T-helper 1 cell treated with Interleukin-12 subunit alpha and Interleukin-12 subunit beta and Interleukin-4 antibody, amounts not matched to agents 30 ng/mL and 1 ng/mL, for 36 hours (primary cell): ENCODE measurements around the gene WDR36. TPM values are rescaled to one million over a fixed set of nuclear protein-coding genes. Genes with fewer than 3 reads are reported as not detected.
"Not testable (repeated sequence)": the region's sequence is repeated elsewhere in the genome, so short reads cannot be mapped to it uniquely, and the experiment has no call there.

Experiments used
- intact Hi-C: fragments of 100-400 bp; cut with micrococcal nuclease; formaldehyde crosslinking; loops from one replicate; pipeline ENCODE4 v1.15.1; 2024
- total RNA-seq: library from RNA; stranded (reverse); gene quantifications from 2 replicates; pipeline ENCODE4 v1.2.3, GENCODE V29; 2022

WDR36 gene
- total RNA-seq, 1 donor from 2014 or later, result 39.6 TPM

DNA sequence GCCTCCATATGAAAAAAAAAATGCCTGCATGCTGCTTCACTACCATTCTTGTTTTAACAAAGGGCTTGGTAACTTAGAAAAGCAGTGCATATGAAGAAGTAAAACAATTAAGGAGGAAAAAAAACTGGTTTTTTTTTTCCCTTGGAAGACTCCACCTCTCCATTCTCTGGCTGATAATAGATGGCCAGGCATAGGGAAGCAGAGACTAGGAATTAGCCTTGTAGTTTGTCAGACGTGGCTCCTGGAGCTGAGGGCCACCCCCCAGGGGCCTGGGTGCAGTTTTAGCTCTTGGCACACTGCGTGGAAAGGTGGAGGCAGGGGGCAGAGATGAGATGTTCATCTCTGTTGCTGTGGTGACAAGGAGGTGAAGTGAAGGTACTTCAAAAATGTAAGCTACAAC, 42.7 kb downstream of the WDR36 start:
- intact Hi-C loops, result no loop called here

DNA sequence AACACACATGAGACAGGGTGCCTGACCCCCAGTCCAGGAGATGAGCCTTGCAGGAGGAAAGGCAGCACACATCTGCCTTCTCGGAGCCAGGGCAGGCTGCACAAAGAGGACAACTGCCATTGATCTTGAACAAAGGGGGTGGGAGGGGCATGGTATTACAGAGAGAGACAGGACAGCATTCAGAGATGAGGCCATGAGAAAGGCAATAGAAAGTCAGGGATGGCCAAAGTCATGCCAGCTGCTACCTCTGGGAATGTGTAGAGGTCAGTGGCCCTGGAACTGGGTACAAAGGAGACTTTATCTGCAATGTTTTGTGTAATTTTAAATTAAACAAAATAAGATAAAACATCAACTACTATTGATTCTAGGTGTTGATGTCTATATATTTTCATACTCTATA, 43.2 kb downstream of the WDR36 start:
- intact Hi-C loops, result no loop called here

DNA sequence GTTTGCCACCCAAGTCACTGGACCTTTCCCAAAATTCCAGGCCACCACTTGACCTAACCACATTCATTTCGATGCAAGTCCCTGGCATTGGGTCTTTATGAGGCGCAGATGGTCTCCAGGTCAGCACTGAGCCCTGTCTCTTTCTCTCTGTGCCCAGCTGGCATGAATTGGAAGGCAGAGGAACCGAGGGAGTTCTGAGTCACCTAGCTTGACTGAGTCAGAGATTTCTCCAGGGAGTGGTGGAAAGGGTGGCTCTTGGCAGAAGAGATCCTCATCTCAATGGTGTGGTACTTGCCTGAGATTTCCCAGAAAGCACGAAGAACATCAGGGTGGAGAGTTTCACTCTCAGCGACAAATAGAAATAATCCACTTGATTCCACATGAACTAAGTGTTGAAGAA, 43.8 kb downstream of the WDR36 start:
- intact Hi-C loops, result no loop called here

DNA sequence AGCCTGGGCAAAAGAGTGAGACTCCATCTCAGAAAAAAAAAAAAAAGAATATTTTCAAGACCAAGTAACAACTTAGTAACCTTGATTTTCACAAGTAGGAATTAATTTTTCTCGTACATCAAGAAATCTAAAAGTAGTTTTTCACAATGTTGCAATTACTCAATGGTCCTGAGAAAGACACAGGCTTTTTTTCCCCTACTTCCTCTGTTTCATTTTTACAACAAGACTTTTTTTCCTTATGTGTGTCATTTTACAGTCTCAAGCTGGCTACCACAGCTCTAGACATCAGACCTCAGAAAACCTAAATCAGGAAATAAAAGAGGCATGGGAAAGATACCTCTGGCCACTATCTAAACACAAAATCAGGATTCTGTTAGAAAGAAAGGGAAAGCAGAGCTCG, 45.9 kb downstream of the WDR36 start:
- intact Hi-C loops, result no loop called here

DNA sequence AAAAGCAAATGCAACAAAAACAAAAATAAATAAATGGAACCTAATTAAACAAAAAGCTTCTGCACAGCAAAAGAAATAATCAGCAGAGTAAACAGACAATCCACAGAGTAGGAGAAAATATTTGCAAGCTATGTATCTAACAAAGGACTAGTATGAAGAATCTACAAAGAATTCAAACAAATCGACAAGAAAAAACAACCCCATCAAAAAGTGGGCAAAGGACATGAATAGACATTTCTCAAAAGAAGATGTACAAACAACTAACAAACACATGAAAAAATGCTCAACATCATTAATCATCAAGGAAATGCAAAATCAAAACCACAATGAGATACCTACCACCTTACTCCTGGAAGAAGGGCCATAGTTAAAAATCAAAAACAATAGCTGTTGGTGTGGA, 49.3 kb downstream of the WDR36 start:
- intact Hi-C loops, result not testable (repeated sequence)

DNA sequence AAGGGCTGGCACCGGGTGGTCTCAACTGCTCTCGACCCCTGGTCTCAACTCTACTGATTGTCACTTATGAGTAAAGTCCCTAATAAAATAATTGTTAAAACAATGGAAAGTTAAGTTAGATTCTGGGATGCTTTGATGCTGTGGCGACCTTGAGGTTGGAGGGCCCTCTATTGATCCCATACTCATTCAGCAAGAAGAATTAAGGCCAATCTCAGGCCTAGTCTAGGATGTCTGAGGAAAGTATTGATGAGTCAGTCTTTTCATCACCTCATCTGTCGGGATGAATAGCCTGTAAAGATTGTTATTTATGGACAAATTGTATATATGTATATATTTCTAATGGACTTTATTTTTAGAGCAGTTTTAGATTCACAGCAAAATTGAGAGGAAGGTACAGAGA, 50.8 kb downstream of the WDR36 start:
- intact Hi-C loops, result no loop called here

DNA sequence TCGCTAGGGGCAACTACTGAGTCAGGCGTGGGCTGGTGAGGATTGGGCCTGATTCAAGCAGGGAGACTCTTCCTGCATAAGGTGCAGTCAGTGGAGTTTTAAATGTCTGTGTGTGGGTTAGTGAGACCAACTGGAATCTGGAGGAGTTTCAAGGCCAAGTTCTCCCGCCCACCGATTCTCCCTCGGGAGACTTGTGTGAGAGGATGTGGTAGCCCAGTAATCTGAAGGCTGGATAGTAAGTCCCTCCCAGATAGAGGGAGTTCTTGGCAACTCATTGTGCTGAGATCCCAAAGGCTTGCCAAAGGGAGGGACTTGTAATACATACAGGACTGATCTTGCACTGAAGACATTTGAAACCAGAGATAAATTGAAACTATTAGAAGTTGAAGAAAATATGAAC, 51.8 kb downstream of the WDR36 start:
- intact Hi-C loops, result no loop called here

DNA sequence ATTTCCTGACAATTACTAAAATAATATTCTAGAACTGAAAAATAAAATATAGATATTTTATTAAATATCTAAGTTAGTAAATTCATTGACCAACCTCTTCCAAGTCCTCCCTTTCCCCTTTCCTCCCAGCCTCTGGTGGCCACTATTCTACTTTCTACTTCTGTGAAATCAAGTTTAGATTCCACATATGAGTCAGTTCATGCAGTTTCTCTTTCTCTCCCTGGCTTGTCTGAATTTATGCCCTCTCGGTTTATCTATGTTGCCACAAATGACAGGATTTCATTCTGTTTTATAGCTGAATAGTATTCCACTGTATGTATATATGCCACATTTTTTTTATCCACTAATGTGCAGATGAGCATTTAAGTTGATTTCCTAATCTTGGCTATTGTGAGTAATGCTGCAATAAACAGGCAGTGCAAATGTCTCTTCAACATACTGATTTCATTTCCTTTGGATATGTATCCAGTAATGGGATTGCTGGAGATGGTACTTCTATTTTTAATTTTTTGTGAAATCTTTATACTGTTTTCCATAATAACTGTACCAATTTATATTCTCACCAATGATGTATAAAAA, 52.3 kb downstream of the WDR36 start:
- intact Hi-C loops, result no loop called here

DNA sequence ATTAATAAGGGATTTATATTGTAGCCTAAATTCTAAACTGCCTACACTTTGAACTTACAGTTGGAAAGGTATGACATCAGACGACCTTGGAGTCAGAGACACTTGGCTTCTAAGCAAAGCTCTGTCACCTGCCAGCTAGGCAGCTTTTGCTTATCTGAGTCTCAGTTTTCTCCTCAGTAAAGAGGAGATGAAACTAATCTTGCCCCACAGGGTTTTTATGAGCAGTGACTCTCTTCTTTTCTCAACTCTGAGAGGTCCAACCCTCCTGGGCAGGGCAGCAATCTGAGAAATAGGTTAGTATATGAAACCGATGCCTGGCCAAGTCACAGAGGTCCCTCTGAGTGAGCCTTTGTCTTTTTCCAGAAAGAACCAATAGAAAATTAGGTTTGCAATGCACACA, 53.9 kb downstream of the WDR36 start:
- intact Hi-C loops, result no loop called here

DNA sequence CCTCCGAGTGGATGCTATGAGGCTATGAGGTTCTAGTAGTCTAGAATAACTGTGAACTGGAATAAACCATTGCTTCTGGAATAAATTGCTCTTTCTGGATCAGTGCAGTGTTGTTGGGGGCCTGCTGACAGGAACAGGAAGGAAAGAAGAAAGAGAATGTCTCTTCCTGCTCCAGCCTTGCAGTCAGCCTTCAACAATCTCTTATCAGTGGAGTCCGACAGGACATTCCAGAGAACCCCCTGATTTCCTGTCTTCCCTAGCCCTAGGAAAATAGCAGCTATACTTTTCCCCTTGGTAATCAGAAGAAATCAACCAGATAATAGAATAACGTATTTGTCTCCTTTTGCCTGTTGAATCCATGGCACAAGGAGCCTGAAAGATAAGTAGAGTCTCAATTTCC, 55.4 kb downstream of the WDR36 start:
- intact Hi-C loops, result no loop called here

DNA sequence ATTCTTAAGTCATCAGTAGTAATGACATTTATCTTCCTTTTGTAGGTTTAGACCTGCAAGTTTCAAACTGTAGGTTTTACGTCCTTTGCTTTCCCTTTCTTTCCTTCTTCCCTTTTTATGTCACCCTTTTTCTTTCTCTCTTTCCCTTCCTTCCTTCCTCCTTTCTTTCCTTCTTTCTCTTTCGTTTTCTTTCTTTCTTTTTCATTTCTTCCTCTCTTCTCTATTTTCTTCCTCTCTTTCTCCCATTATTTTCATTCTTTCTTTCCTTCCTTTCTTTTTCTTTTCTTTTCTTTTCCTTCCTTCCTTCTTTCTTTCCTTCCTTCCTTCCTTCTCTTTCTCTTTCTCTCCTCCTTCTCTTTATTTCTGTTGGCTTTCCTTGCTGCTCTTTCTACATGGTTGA, 59.9 kb downstream of the WDR36 start:
- intact Hi-C loops, result no loop called here

DNA sequence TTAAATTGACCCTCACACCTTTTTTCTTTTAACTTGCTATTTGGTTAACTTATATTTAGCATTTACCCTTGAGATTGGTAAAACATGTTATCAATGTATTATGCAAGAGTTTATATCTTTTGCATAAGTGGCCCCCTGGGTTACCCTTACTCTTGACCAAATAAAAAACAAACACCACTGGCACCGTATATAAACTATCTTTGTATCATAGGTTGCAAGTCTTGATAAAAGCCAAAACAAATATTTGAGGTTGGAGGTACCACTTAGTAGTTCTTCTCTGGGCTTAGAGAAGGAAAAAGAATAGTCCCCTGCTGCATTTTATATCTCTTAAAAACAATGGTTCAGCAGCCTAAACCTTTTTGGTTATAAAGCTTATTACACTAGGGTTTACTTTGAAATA, 61.3 kb downstream of the WDR36 start:
- intact Hi-C loops, result no loop called here

DNA sequence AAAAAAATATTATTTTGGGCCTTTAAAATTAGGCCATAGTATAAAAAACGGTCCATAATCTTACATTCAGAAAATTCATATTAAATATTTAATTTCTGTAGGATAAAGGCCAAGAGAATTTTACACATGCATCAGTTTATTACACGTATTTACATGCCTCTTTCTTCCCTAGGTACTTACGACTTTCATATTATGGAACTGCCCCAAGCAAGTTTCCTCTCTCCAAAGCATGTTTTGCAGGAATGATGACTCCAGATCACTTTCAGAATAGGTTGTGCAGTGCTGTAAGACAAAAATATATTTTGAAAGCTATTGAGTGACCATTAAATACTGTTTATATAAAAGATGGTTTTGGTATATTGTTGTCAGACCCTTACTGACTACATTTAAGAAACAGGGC, 61.8 kb downstream of the WDR36 start:
- intact Hi-C loops, result no loop called here

DNA sequence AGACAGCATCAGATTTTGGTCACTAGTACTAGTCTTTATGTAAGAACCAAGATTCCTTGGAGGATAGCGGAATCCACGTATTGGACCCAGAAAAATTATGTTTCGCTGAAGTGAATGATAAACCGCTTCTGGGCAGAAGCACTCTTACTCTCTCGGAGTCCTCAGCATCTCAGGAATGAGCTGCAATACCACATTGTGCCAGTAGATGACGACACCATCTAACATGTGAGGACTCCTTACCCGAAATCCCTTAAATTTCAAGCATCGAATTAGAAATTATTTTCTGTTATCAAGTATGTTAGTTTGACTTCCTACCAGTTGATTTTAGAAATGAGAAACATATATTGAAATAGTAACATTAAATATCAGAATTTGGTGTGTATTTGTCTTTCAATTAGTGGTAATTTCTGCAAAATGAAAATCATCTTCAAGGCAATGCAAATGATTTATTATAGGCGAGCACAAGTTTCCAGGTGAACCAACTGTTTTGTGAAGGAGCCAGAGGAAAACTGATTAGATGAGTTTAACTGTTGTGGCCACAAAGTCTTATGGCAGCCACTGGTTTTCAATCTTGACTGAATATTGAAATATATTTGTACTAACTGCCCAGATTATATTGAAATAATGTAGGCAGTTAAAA, 66.1 kb downstream of the WDR36 start:
- intact Hi-C loops, result loop anchor here (1.0 to 5.0 kb wide), 8 partner anchors 67 to 989 kb away; partner anchors contain the start of gene CAMK4

DNA sequence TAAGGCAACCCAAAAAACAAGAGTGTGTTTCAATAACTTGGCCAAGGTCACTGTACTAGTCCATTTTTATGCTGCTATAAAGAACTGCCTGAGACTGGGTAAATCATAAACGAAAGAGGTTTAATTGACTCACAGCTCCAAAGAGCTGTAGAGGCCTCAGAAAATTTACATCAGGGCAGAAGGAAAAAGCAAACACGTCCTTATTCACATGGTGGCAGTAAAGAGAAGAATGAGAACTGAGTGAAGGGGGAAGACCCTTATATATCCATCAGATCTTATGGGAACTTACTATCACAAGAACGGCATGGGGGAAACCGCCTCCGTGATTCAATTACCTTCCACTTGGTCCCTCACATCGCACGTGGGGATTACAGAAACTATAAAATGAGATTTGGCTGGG, 67.7 kb downstream of the WDR36 start:
- intact Hi-C loops, result loop anchor here (2.0 to 5.0 kb wide), 3 partner anchors 65 to 337 kb away; partner anchors contain the start of gene CAMK4

DNA sequence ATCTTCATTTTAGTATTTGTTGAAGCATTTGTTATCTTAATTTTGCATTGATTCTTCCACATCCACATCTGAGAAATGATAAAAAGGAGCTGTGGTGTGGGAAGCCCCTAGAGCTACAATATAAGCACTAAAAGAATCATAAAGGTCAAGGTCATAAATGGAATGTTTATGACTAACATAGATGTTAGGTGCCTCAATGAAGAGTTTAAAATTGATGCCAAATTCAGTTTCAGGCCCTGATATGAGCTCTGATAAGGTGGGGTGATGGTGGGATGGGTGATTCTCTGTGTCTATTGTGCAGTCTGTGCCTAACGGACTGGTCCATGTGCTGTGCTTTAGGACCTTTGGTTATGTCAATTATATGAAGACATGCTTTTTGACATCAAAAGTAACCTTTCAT, 70.9 kb downstream of the WDR36 start:
- intact Hi-C loops, result no loop called here

DNA sequence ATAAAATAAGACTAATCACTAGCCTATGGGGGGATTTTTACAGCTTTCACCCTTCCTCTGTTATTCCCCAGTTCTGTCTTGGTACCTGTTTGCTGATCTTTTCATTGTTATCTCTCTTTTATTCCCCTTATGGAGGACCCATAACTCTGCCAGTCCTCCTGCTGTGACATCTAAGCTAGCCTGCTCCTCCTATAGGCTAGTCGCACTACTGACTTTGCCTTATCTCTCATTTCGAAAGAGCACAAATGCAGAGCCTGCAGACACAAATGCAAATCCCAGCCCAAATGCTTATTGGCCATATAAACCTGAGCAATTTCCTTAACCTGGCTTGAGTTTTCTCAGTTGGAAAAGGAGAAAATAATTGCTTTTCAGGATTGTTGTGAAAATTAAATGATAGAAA, 72.9 kb downstream of the WDR36 start:
- intact Hi-C loops, result no loop called here

DNA sequence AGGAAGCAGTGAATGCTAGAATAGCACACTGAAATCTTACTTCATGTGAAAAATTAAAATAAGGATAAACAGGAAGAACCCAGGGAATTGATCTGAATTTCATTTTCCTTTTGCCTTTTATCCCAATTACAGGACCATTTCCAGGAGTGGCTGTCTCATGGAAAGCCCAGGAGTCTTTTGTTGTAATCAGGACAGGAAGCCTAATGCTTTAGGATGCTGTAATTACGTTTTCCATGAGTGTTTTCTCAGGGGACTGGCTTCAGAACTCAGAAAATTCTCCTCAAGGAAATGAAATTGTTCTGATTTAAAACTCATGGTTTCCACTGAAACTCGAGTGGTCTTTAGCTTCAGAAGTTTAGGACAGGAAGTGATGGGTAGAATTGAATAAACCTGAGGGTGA, 75.4 kb downstream of the WDR36 start:
- intact Hi-C loops, result no loop called here

DNA sequence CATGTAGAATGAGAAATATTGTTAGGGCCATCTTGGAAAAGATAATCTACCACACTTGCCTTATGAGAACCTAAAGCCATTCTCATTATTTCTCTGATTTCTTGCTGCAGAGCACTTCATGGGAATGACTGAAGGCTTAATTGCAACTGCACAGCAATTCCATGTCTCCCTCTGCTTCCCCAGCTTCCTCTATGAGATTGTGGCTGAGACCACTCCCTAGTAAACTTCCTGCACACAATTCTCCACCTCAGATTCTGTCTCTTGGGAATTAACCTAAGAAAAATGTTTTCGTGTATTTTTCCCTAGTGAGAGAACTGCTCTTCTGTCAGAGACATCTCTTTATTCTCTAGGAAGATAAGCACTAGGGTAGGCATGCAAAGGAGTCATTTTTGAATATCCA, 76.5 kb downstream of the WDR36 start:
- intact Hi-C loops, result no loop called here

DNA sequence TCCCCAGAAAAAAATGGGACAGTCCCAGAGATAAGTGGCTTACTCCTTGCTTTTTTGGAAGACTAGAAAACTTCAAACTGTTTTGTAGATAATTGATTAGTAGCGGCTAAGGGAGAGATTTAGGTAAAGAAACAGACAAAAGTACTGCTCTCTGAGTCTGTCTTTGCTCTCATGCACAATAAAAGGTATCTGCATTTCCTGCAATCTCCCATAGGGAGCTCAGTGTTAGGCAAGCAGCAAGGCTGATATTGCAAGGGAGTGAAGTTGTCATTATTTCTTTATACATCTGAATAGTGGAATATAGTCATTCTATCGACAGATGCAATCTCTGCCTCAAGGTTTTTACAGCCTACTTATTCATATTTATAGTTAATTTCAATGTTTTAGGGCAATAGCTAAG, 77.1 kb downstream of the WDR36 start:
- intact Hi-C loops, result no loop called here

DNA sequence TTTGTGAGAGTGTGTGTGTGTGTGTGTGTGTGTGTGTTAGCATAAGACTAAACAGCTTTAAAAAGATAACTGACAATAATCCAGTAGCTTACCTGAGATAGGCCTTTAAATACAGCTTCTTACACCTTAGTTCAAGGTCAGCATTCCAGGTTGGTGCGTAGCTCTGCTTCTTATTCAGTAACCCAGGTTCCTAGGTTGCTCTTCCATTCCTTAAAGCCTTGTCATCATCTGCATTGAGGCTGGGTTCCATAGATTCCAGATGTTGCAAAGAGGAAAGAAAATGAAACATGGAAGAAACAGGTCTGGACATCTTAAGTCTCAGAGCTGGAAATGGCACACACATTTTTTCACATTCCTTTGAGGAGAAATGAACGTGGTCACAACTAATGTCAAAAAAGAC, 78.1 kb downstream of the WDR36 start:
- intact Hi-C loops, result no loop called here

DNA sequence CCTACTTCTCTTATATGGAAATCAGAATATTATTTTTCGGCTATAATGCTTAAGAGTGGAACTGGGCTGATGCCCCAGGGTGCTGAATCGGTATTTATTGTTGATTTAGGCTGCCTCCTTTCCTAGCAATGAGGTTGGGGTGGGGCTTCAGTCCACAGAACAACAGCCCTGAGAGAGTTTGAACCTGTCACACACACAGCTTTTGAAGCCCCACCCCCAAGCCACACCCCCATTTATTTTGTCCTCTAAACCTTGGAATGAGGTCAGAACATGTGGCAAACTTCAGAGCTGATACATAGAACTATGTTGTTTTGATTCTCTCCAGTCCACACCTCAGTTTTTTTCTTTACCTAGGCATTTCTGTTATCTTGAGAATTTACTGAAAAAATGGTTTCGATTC, 80.4 kb downstream of the WDR36 start:
- intact Hi-C loops, result no loop called here

DNA sequence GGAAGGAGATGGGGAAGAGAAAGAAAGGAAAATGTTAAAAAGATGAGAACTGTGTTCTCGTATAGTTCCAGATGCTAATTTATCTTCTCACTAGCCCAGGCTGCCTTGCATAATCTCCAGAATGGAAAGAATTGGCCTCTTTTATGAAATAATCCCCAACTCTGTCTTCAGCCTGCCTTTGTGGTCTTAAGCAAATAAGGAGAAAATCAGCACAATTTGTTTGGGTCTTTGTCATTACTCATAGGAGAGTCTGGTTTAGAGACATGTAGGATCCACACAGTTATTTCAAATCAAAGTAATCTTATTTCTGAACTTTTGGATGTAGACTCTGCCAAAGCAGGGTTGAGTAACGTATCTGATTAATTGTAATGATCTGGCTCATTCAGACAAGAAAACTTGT, 81.3 kb downstream of the WDR36 start:
- intact Hi-C loops, result no loop called here
